HG03039 (cell line): Measurements from ENCODE around the gene HSD17B7.
"Not testable (repeated sequence)": the region's sequence is repeated elsewhere in the genome, so short reads cannot be mapped to it uniquely, and the experiment has no call there.

Experiments used
- ATAC-seq: cut with Tn5 transposase; IDR thresholded peaks from one replicate; pipeline ENCODE4 v1.9.1; 2021; ENCODE audit warnings: mild to moderate bottlenecking, moderate library complexity; ENCODE audit not compliant: unreplicated experiment

The HSD17B7 gene

GRCh38 chr1:162799995-162800830, 9.7 kb downstream of the HSD17B7 start:
- ATAC-seq = not testable (repeated sequence)

- ATAC-seq = not testable (repeated sequence)
These were observed 17.0 kb downstream of the HSD17B7 start for GRCh38 chr1:162807503-162807902.

- not testable (repeated sequence) for ATAC-seq
These were observed 21.9 kb downstream of the HSD17B7 start for GRCh38 chr1:162812357-162812756.

GRCh38 chr1:162818136-162818535, 27.6 kb downstream of the HSD17B7 start:
- not testable (repeated sequence) for ATAC-seq

- ATAC-seq = not testable (repeated sequence)
These were observed 28.2 kb downstream of the HSD17B7 start for GRCh38 chr1:162818666-162819065.

GRCh38 chr1:162822391-162823200, 32.1 kb downstream of the HSD17B7 start:
- ATAC-seq = no peak

- no peak for ATAC-seq
These were observed 32.7 kb downstream of the HSD17B7 start for GRCh38 chr1:162823231-162823630.

- no peak for ATAC-seq
These were observed 33.4 kb downstream of the HSD17B7 start for GRCh38 chr1:162823771-162824525.

GRCh38 chr1:162829268-162829667, 38.8 kb downstream of the HSD17B7 start:
- no peak for ATAC-seq

- ATAC-seq = no peak
These were observed 42.0 kb downstream of the HSD17B7 start for GRCh38 chr1:162832470-162832869.

GRCh38 chr1:162835157-162835899, 44.8 kb downstream of the HSD17B7 start:
- peak; percentile 84 for ATAC-seq

GRCh38 chr1:162838863-162839262, 48.4 kb downstream of the HSD17B7 start:
- no peak for ATAC-seq

GRCh38 chr1:162840250-162840839, 49.8 kb downstream of the HSD17B7 start:
- ATAC-seq = no peak

- ATAC-seq = no peak
These were observed 53.7 kb downstream of the HSD17B7 start for GRCh38 chr1:162844153-162844552.

GRCh38 chr1:162846256-162847212, 56.0 kb downstream of the HSD17B7 start:
- ATAC-seq = no peak

GRCh38 chr1:162847839-162848453, 57.4 kb downstream of the HSD17B7 start:
- ATAC-seq = no peak

- no peak for ATAC-seq
These were observed 59.2 kb downstream of the HSD17B7 start for GRCh38 chr1:162849711-162850110.

- no peak for ATAC-seq
These were observed 60.8 kb downstream of the HSD17B7 start for GRCh38 chr1:162851341-162851740.
